Vagina (tissue), 2 donors: ENCODE data around the gene WEE1. TPM values are rescaled to one million over a fixed set of nuclear protein-coding genes. Genes with fewer than 3 reads are reported as not detected.
A peak's percentile ranks its signal among the peaks of the same experiment; 100 is the strongest.

Experiments used
- DNase-seq, 2 donors: peaks; one replicate each; pipeline ENCODE4 v3.0.0-alpha.2; 2017; ENCODE audit errors: extremely low spot score in 2 of 2
- H3K27ac ChIP-seq: fragments of 200-600 bp; sonication (generic); one replicate; pipeline ENCODE4 v1.5.1; 2019
- H3K27me3 ChIP-seq: fragments of 200-600 bp; sonication (generic); one replicate; pipeline ENCODE4 v1.5.1; 2019
- H3K36me3 ChIP-seq, 2 donors: fragments of 200-600 bp; sonication (generic); one replicate each; pipeline ENCODE4 v1.5.1; 2017 to 2019
- H3K4me1 ChIP-seq: fragments of 200-600 bp; sonication (generic); one replicate; pipeline ENCODE4 v1.5.1; 2019
- H3K4me3 ChIP-seq, 2 donors: fragments of 200-600 bp; sonication (generic); 1 replicate in 1 of 2; 2 replicates in 1 of 2; pipeline ENCODE4 v1.5.1; 2016 to 2019
- H3K9me3 ChIP-seq: fragments of 200-600 bp; sonication (generic); one replicate; pipeline ENCODE4 v1.5.1; 2019
- CTCF ChIP-seq, 3 experiments: fragments of 450-650 bp in 2 of 3; fragments of 200-600 bp in 1 of 3; sonication (generic) in 1 of 3; IDR thresholded peaks; one replicate each; pipeline ENCODE4 v1.5.1; 2017 to 2019; ENCODE audit warnings: antibody characterized with exemption in 3 of 3, mild to moderate bottlenecking in 2 of 3, moderate library complexity in 2 of 3
- POLR2A ChIP-seq, 2 donors: fragments of 450-650 bp; IDR thresholded peaks; one replicate each; pipeline ENCODE4 v1.6.1; 2017; ENCODE audit warnings: antibody characterized with exemption in 2 of 2, mild to moderate bottlenecking in 2 of 2, moderate library complexity in 2 of 2
- POLR2AphosphoS5 ChIP-seq, 2 donors: sonication (generic); formaldehyde crosslinking; IDR thresholded peaks; one replicate each; pipeline ENCODE4 v1.9.0; 2017; ENCODE audit warnings: antibody characterized with exemption in 2 of 2, mild to moderate bottlenecking in 2 of 2, low read depth in 1 of 2; ENCODE audit not compliant: insufficient read depth in 1 of 2
- intact Hi-C: fragments of 100-400 bp; cut with DNase I; formaldehyde crosslinking; loops from one replicate; pipeline ENCODE4 v1.15.1; 2023
- total RNA-seq: library from RNA; depleted of rRNA; stranded (reverse); fragments of >200 nt; gene quantifications from one replicate; pipeline ENCODE4 v1.2.3, GENCODE V29; 2016

Gene WEE1
- total RNA-seq, 1 donor from 2014 or later: 22.1 TPM

GRCh38 chr11:9613830-9614762, 40.6 kb downstream of the WEE1 start:
- Histone ChIP-seq H3K27ac (peak overlapping the region; percentile 99), H3K4me1 (peaks cover 15% of the 10 kb centered on the region), H3K36me3 (no peaks in the 10 kb centered on the region), H3K4me3 (peak overlapping the region; percentile 47 to 50), H3K27me3 (no peaks in the 10 kb centered on the region), H3K9me3 (no peaks in the 10 kb centered on the region)
- no peak for DNase-seq
- TF ChIP-seq POLR2A (IDR thresholded peaks at IDR 0.05) (no peak), CTCF (IDR thresholded peaks at IDR 0.05) (peak; percentile 45 to 75 (median 64)), POLR2AphosphoS5 (IDR thresholded peaks at IDR 0.05; ENCODE audit: insufficient read depth in 1 of 2, low read depth in 1 of 2) (peak in 1 of 2 donors; percentile 64)
- intact Hi-C loops: loop anchor here (5.0 to 10.0 kb wide), 3 partner anchors 42 to 691 kb away; partner anchors contain the start of genes ADM and WEE1

- Histone ChIP-seq H3K4me1 (peaks cover 15% of the 10 kb centered on the region), H3K27me3 (no peaks in the 10 kb centered on the region), H3K4me3 (no peak overlapping the region), H3K27ac (peak overlapping the region; percentile 99), H3K9me3 (no peaks in the 10 kb centered on the region), H3K36me3 (no peaks in the 10 kb centered on the region)
- no peak for TF ChIP-seq CTCF (IDR thresholded peaks at IDR 0.05)
- TF ChIP-seq POLR2AphosphoS5 (IDR thresholded peaks at IDR 0.05; ENCODE audit: insufficient read depth in 1 of 2, low read depth in 1 of 2): no peak
- no peak for TF ChIP-seq POLR2A (IDR thresholded peaks at IDR 0.05)
- intact Hi-C loops: loop anchor here (10.0 kb wide), 2 partner anchors 140 to 690 kb away; partner anchors contain the start of gene ADM
- DNase-seq: no peak
Observed at GRCh38 chr11:9615031-9615451, 41.6 kb downstream of the WEE1 start.

GRCh38 chr11:9616042-9616675, 42.7 kb downstream of the WEE1 start:
- Histone ChIP-seq H3K4me3 (no peak overlapping the region), H3K36me3 (no peaks in the 10 kb centered on the region), H3K27me3 (no peaks in the 10 kb centered on the region), H3K4me1 (peaks cover 15% of the 10 kb centered on the region), H3K27ac (no peak overlapping the region), H3K9me3 (no peaks in the 10 kb centered on the region)
- TF ChIP-seq POLR2AphosphoS5 (IDR thresholded peaks at IDR 0.05; ENCODE audit: insufficient read depth in 1 of 2, low read depth in 1 of 2): no peak
- no peak for TF ChIP-seq POLR2A (IDR thresholded peaks at IDR 0.05)
- TF ChIP-seq CTCF (IDR thresholded peaks at IDR 0.05): no peak
- intact Hi-C loops: loop anchor here (10.0 kb wide), 2 partner anchors 139 to 689 kb away; partner anchors contain the start of gene ADM
- DNase-seq: no peak

GRCh38 chr11:9616858-9617257, 43.4 kb downstream of the WEE1 start:
- Histone ChIP-seq H3K4me3 (no peak overlapping the region), H3K27ac (peak overlapping the region; percentile 60), H3K4me1 (peaks cover 15% of the 10 kb centered on the region), H3K36me3 (no peaks in the 10 kb centered on the region), H3K27me3 (no peaks in the 10 kb centered on the region), H3K9me3 (no peaks in the 10 kb centered on the region)
- no peak for DNase-seq
- intact Hi-C loops: loop anchor here (10.0 kb wide), 2 partner anchors 138 to 688 kb away; partner anchors contain the start of gene ADM
- TF ChIP-seq POLR2AphosphoS5 (IDR thresholded peaks at IDR 0.05; ENCODE audit: insufficient read depth in 1 of 2, low read depth in 1 of 2) (no peak), CTCF (IDR thresholded peaks at IDR 0.05) (no peak), POLR2A (IDR thresholded peaks at IDR 0.05) (no peak)
